ENCODE measurements around the gene ARFGAP3.
A peak's percentile ranks its signal among the peaks of the same experiment; 100 is the strongest.

The ARFGAP3 gene

GRCh38 chr22:42796081-42796480 lies 61.0 kb downstream of the ARFGAP3 start:
- no peak for TF ChIP-seq CTCF (IDR thresholded peaks at IDR 0.05; ENCODE audit: low read depth, low read length)
- in situ Hi-C loops (cut with HindIII; ENCODE audit: low sequenced_read_pairs): no loop called here
- no peak for DNase-seq (ENCODE audit: low read depth, low spot score)
- no peak overlapping the region for H3K4me3 ChIP-seq (ENCODE audit: low read depth, low read length)

DNA sequence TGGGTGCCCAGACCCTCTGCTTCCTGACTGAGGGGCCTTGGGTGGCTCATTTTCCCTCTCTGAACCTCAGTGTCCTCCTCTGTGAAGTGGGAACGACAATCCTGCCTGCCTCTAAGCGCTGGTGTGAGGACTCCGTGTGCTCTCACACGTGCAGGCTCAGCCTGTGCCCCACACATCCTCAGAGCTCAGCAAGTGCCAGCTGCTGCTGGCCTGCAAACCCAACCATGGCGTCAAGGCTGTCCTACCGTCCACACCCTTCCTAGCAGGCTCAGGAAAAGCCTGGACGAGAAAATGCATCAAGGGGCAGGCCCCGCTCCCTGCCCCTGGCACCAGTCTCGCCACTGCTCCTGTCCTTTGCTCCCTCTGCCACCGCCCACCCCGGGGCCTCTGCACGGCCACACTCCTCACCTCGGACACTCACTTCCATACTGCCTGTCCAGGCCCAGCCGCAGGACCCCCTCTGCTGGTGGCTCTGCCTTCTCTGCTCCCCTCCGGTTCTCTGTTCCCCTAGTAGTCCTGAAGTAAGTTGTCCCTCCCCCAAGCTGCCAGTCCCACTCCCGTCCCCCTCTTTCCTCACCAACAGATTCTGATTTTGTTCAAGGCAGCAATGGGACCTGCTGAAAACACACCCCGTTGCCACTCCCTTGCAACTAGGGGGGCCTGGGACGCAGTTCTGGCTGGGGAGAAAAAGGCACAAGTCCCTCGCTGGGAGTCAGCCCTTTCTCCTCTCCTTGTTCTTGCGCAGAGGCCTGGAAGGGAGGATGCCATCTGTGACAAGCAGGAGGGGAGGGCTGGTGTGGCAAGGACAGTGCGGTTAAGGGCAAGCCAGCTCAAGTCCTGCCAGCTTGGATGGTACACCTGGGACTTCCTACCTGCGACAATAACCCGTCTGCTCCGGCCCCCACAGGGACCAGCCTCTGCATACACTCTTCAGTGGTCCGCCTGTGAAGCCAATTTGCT lies 62.2 kb downstream of the ARFGAP3 start:
- TF ChIP-seq CTCF (IDR thresholded peaks at IDR 0.05; ENCODE audit: low read depth, low read length): peak; percentile 24
- no peak for DNase-seq (ENCODE audit: low read depth, low spot score)
- in situ Hi-C loops (cut with HindIII; ENCODE audit: low sequenced_read_pairs): no loop called here
- no peak overlapping the region for H3K4me3 ChIP-seq (ENCODE audit: low read depth, low read length)

DNA sequence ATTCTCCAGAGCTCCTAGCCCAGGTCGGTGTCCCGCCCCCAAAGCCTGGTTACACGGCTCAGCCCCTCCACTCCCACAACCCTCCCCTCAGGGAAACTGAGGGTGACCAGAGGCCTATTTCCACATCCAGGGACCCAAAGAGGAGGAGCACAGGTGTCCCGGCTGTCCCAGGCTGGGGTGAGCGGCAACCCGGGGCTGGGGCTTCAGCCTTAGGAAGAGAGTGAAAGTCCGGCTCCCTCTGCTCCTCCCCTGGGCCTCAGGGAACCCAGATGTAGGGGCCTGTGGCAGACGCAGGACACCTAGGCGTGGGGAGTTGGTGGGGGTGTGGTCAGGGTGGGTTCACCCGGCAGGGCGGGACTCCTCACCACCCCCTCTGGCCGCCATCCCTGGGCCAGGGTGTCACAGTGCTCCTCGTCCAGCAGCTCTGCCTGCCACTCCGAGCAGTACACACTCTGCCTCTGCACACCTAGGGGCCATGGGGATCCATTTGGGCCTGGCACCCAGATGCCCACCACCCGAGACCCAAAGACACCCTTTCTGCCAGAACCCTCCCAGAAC lies 63.1 kb downstream of the ARFGAP3 start:
- H3K4me3 ChIP-seq (ENCODE audit: low read depth, low read length): no peak overlapping the region
- no peak for DNase-seq (ENCODE audit: low read depth, low spot score)
- in situ Hi-C loops (cut with HindIII; ENCODE audit: low sequenced_read_pairs): no loop called here
- TF ChIP-seq CTCF (IDR thresholded peaks at IDR 0.05; ENCODE audit: low read depth, low read length): no peak

DNA sequence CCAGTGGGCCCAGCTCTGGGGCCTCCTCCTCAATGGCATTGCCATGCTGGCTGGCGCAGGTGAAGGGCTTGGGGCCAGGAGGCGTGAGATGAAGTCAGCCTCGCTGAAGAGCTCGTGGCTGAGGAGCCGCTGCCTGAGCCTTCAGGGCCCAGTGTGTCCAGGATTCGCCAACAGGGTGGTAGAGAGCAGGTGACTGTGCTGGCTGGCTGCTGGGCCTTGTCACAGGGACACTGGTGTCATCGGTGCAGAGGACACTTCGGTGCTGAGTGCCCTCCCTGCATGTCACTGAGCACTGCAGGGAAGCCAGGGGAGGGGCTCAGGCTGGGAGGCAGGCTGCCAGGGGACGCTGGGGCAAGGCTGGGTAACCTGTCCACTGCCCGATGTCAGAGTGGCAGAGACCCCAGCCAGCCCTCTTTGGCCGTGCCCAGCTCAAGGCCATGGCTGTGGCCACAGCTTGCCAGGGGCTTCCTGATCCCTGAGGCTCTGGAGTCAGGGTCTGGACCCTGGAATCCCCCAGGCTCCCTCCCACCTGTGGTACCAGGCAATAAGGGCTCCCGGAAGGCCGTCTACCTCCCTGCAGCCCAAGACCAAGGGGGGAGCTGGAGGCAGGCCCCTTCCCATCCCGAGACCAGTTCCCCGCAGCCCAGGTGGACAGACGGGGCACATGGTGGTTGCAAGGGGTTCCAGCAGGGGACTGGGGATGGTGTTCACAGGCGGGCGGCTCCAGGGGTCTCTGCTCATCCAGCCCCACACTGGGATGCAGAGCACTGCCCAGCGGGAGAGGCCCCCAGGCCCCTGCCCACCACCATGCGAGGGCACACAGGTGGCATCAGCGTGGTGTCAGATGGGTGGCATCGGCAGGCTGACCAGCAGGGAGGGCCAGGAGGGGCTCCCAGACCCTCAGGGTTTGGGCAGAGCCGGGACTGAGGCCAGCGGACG lies 63.9 kb downstream of the ARFGAP3 start:
- in situ Hi-C loops (cut with HindIII; ENCODE audit: low sequenced_read_pairs): no loop called here
- H3K4me3 ChIP-seq (ENCODE audit: low read depth, low read length): no peak overlapping the region
- no peak for DNase-seq (ENCODE audit: low read depth, low spot score)
- TF ChIP-seq CTCF (IDR thresholded peaks at IDR 0.05; ENCODE audit: low read depth, low read length): no peak

GRCh38 chr22:42792453-42792908 lies 64.6 kb downstream of the ARFGAP3 start:
- no peak for TF ChIP-seq CTCF (IDR thresholded peaks at IDR 0.05; ENCODE audit: low read depth, low read length)
- no peak for DNase-seq (ENCODE audit: low read depth, low spot score)
- H3K4me3 ChIP-seq (ENCODE audit: low read depth, low read length): no peak overlapping the region
- in situ Hi-C loops (cut with HindIII; ENCODE audit: low sequenced_read_pairs): no loop called here
